Muscle layer of duodenum (tissue), 2 donors: ENCODE data around the gene B4GAT1.

Source experiments
- H3K27ac ChIP-seq: one replicate; pipeline ENCODE4 v1.7.0; 2013; ENCODE audit warnings: mild to moderate bottlenecking, low read length
- H3K27me3 ChIP-seq: one replicate; pipeline ENCODE4 v1.7.0; 2013; ENCODE audit warnings: low read depth, mild to moderate bottlenecking, control low read depth, low read length
- H3K36me3 ChIP-seq, 2 donors: one replicate each; pipeline ENCODE4 v1.7.0; 2013; ENCODE audit warnings: low read length in 2 of 2, control low read depth in 1 of 2, mild to moderate bottlenecking in 1 of 2; ENCODE audit not compliant: insufficient read depth in 2 of 2, control insufficient read depth in 1 of 2
- H3K4me1 ChIP-seq, 2 donors: one replicate each; pipeline ENCODE4 v1.7.0; 2013; ENCODE audit warnings: low read length in 2 of 2, mild to moderate bottlenecking in 2 of 2, control low read depth in 1 of 2, moderate library complexity in 1 of 2; ENCODE audit not compliant: insufficient read depth in 2 of 2, control insufficient read depth in 1 of 2
- H3K4me3 ChIP-seq, 2 donors: one replicate each; pipeline ENCODE4 v1.7.0; 2013; ENCODE audit warnings: low read length in 2 of 2, low read depth in 1 of 2, mild to moderate bottlenecking in 1 of 2
- H3K9me3 ChIP-seq, 2 donors: one replicate each; pipeline ENCODE4 v1.7.0; 2013; ENCODE audit warnings: low read length in 2 of 2, control low read depth in 1 of 2, mild to moderate bottlenecking in 1 of 2; ENCODE audit not compliant: control insufficient read depth in 1 of 2
- donor health status: healthy.

The B4GAT1 gene

DNA sequence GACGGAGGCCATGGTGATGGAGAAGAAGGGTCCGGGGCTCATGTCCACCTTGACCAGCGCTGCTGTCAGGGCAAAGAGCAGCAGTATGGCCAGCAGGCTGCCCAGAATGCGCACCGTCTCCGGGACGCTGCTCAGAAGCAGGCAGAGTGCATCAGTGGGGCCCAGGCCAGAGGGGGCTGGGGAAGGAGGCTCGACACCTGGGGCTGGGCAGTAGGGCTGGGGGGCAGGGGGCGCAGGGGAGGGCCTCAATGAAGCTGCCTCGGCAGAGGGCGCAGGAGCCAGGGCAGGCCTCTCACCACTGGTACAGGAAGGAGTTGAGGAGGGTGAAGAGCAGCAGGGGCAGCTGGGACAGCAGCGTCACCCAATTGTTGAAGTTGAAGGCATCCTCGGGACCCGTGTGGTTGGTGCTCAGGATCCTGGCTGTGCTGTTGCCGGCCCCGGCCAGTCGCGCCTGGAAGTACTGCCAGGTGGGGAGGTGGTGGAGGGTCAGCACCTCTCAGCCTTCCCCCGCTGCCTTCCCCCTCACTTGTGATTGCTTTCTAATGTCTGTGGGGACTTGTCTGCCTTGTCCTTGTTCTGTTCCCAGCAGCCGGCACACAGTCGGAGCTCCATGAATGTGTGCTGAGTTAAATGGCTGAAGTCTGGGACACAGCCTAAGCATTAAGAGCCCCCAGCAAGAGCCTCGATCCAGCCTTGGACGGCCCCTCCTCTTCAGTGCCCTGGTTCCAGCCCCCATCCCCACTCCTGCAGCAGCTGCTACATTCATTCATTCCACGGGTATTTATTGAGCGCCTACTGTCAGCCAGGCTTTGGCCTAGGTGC lies 21.9 kb upstream of the B4GAT1 start:
- Histone ChIP-seq H3K27ac (no peak overlapping the region), H3K27me3 (no peaks in the 10 kb centered on the region), H3K4me3 (no peak overlapping the region), H3K36me3 (no peaks in the 10 kb centered on the region), H3K4me1 (peaks cover 0 to 18% of the 10 kb centered on the region in 2 donors), H3K9me3 (no peaks in the 10 kb centered on the region)

DNA sequence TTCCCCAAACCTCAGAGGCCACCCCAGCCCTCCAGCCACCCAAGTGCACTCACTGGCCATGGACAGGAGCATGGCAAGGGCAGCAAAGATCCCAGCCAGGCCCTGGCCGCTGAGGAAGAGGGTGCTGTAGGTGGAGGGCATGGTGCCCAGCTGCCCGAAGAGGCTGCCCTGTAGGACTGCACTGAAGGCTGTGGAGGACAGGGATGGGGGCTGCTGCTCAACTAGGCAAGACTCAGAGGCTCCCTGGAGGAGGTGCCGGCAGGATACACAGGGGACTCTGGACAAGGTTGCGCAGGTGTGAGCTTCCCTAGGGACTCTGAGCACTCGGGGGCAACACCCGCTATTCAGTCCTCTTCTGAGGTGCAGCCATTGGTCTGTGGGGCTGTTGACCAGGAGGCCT lies 21.1 kb upstream of the B4GAT1 start:
- no peaks in the 10 kb centered on the region for H3K36me3 ChIP-seq
- no peak overlapping the region for H3K4me3 ChIP-seq
- H3K4me1 ChIP-seq: peaks cover 0 to 18% of the 10 kb centered on the region in 2 donors
- no peaks in the 10 kb centered on the region for H3K27me3 ChIP-seq
- H3K27ac ChIP-seq: no peak overlapping the region
- no peaks in the 10 kb centered on the region for H3K9me3 ChIP-seq

DNA sequence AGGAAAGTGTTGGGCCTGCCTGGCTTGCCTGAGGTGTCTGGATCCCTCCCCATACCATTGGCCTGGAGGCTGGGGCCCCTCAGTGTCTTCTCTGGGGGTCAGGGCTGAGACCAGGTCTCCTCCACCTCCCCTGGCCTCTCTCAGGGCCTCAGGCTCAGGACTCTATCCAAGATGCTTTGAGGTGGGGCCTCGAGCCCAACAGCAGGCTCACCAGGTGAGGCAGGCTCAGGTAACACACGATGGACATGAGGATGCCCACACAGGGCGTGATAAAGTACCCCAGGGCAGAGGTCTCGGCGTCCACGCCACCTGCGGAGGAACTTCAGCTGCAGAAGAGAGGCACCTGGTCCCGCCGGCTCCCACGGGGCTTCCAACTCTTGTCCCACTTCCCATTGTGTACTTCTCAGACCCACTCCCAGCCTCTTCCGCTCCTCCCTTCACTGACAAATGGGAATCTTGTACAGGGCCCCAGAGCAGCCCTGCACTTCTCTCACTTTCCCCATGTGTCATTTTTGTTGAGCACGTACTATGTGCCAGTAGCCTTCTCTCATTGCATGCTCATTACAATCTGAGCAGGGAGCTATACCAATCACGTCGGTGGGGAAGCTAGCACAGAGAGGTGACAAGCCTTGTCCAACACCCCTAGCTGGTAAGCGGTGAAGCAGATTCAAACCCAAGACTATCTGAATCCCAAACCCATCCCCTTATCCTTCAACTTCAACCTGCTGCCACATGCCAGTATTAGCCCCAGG lies 20.3 kb upstream of the B4GAT1 start:
- Histone ChIP-seq H3K27me3 (no peaks in the 10 kb centered on the region), H3K9me3 (no peaks in the 10 kb centered on the region), H3K4me1 (peaks cover 0 to 18% of the 10 kb centered on the region in 2 donors), H3K4me3 (no peak overlapping the region), H3K36me3 (no peaks in the 10 kb centered on the region), H3K27ac (no peak overlapping the region)

DNA sequence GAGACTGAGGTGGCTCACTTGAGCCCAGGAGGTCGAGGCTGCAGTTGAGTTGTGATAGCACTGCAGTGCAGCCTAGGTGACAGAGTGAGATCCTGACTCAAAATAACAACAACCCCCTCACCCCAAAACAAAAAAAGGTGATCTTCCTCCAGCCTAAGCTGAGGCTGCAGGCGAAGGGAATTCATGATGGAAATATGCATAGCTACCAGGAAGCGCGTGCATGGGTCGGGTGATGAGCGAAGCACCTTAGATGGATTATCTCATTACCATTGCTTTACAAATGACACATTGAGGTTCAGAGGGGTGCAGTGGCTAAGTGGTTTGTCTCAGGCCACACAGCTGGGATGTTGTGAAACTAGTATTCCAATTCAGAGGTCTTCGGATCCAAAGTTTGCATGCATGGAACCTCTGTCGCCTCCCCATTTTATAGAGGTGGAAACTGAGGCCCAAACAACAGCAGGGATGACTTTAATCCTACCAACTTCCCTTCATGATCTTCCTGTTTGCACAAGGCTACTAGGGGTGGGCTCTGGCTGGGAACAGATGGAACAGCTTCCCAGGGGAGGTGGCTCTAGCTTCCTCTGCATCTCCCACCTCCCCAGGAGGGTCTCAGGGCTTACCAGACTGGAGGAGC lies 19.5 kb upstream of the B4GAT1 start:
- H3K27ac ChIP-seq: no peak overlapping the region
- H3K9me3 ChIP-seq: no peaks in the 10 kb centered on the region
- no peaks in the 10 kb centered on the region for H3K27me3 ChIP-seq
- H3K36me3 ChIP-seq: no peaks in the 10 kb centered on the region
- no peak overlapping the region for H3K4me3 ChIP-seq
- peaks cover 0 to 11% of the 10 kb centered on the region in 2 donors for H3K4me1 ChIP-seq

DNA sequence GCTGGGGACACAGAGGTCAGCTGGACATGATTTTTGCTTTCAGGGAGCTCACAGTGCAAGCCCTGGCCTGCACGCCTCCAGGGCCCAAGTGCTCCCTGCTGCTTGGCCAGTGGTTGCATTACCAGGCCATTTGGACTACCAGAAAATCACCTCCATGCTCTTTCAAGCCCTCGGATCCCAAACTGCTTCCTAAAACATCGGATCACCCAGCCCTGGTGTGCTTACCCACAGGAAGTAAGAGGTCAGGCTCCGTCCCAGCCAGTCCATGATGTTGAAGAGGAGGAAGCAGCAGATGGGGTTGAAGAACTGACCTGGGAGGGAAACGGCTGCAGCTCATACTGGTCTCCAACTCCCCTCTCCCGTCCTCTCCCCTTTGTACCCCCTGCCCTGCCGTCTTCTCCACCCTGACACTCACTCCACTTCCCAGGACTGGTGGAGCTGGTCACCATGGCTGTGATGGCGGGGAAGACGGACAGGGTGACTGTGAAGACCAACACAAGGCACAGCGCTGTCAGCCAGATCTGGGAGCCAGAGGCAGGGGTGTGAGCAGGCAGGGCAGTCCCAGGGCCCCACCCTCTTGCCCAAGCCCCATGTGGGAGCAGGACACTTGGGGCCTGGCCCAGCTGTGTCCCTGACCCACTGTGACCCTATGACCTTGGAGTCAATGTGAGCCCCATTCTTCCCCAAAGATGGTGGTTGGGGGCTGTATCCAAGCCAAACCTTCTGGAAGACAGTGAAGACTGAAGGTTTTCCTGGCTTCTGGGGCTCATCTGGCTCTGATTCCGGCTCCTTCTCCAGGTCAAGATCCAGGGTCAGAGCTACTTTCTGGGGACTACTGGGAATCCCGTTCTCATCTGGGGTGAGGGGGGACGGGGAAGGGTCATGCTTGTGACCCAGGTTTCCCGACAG lies 18.5 kb upstream of the B4GAT1 start:
- no peak overlapping the region for H3K27ac ChIP-seq
- no peaks in the 10 kb centered on the region for H3K9me3 ChIP-seq
- H3K4me3 ChIP-seq: no peak overlapping the region
- H3K4me1 ChIP-seq: peaks cover 0 to under 1% of the 10 kb centered on the region in 2 donors
- no peaks in the 10 kb centered on the region for H3K27me3 ChIP-seq
- H3K36me3 ChIP-seq: no peaks in the 10 kb centered on the region

DNA sequence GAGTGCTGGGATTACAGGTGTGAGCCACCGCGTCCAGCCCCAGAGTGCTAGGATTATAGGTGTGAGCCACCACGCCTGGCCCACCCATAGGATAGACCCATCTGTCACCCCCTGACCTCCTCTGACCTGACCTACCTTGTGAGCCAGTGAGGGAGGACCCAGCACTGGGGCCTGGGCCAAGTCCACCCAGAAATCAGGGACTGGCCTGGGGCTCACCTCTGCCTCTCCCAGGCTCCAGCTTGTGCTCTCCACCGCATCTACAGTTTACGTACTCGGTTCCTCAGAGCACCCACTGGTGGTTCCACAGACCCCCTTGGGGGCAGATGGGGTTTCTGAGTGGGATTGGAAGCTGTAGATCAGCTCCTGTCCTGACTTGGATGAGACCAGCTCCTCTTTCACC lies 17.7 kb upstream of the B4GAT1 start:
- H3K27ac ChIP-seq: no peak overlapping the region
- H3K9me3 ChIP-seq: no peaks in the 10 kb centered on the region
- H3K4me3 ChIP-seq: no peak overlapping the region
- no peaks in the 10 kb centered on the region for H3K36me3 ChIP-seq
- H3K4me1 ChIP-seq: no peaks in the 10 kb centered on the region
- no peaks in the 10 kb centered on the region for H3K27me3 ChIP-seq

DNA sequence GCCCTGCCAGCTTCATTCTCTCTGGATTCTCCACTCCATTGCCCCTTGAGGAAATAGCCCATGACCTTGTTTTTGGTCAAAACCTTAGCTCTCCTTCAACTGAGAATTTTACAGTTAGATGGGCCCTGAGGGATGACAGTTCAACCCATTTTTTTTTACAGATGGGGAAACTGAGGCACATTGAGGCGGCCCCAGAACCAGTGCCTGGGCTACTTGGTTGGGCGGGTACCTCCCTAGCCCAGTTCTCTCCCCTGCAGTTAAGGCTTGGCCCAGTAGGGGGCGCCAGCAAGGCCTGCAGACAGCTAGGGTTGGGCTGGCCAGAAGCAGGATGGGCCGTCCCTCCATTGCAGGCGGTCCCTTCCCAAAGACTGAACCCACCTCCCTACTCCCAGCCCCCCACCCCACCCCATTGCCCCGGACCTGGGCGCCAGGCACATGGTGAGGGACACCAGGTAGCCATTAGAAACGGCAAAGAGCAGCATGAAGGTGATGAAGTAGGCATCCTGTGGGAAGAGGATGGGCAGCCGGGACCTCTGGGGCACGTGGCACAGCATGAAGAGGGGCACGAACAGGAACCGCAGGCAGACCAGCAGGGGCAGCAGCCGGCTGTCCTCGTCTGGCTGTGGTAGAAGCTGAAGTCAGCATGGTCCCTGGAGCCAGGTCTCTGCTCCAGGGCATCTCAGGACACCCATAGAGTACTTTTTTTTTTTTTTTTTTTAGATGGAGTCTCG lies 16.5 kb upstream of the B4GAT1 start:
- no peaks in the 10 kb centered on the region for H3K4me1 ChIP-seq
- no peak overlapping the region for H3K4me3 ChIP-seq
- H3K27ac ChIP-seq: no peak overlapping the region
- no peaks in the 10 kb centered on the region for H3K9me3 ChIP-seq
- no peaks in the 10 kb centered on the region for H3K36me3 ChIP-seq
- no peaks in the 10 kb centered on the region for H3K27me3 ChIP-seq

DNA sequence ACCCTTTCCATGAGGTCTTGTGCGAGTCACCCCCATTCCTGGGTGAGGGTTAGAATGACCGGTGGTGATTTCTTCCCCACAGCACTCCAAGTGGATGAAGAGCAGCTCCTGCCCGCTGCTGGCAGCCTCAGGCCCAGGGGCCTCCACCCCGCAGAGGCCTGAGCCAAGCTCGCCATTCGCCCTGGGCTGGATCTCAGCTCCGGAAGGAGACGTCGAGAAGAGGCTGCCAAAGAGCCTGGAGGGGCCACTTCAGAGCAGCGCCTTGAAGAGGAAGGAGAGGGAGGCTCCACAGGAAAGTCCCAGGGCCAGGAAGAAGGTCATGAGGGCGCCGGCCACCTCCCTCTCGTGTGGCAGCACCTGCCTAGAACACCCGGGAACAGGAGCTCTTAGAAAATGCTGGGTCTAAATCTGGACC lies 15.8 kb upstream of the B4GAT1 start:
- Histone ChIP-seq H3K27ac (no peak overlapping the region), H3K27me3 (no peaks in the 10 kb centered on the region), H3K9me3 (no peaks in the 10 kb centered on the region), H3K36me3 (no peaks in the 10 kb centered on the region), H3K4me3 (no peak overlapping the region), H3K4me1 (no peaks in the 10 kb centered on the region)

DNA sequence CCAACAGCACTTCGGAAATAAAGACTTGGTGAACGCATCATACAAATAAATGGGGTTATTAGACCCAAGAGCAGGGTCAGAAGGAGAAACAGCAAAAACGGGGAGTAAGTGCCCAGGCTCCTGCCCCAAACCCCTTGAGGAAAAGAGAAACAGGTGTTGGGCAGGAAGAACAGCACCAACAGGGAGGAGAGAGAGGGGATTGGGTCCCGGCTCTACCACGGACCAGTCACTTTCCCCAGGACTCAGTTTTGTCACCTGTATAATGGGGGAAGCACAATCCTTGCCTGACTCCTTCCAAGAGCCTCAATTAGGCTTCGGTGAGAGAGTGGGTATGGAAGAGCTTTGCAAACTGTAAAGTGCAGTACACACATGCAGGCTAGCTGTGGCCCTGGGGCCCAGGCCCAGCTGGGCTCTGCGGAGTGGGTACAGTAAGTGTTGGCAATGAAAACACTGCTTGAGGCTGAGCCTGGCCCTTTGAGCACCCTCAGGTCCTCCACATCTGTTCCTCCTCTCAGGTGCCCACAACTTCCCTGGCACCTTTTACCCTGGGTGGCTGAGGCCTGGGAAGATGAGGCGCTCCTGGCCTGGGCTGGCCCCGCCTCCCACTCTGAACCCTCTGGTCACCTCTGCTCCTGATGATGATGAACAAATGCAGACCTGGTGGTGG lies 15.2 kb upstream of the B4GAT1 start:
- H3K27ac ChIP-seq: no peak overlapping the region

DNA sequence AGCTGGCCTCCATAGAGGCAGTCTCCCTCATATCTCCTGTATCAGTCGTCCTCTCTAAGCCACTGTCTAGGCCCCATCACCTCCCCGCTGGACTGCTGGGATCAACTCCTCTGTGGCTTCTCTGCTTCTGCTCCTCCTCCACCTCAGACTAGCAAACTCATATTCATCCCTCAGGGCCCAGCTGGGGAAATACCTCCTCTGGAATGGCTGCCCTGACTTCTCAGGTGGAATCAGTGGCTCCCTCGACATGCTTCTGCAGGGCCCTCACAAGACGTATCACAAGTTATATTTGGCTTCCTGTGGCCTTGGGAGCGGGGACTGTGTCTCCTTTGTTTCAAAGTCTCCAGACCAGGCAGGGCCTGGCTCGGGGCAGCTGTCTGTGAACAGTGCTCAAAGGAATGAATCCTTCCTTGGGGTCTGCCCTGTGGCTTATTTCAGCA lies 14.1 kb upstream of the B4GAT1 start:
- H3K4me1 ChIP-seq: no peaks in the 10 kb centered on the region
- H3K27me3 ChIP-seq: no peaks in the 10 kb centered on the region
- H3K27ac ChIP-seq: no peak overlapping the region
- H3K36me3 ChIP-seq: no peaks in the 10 kb centered on the region
- no peaks in the 10 kb centered on the region for H3K9me3 ChIP-seq
- no peak overlapping the region for H3K4me3 ChIP-seq

More for the DNA sequence above, 15.2 kb upstream of the B4GAT1 start:
- H3K4me3 ChIP-seq: no peak overlapping the region
- H3K27me3 ChIP-seq: no peaks in the 10 kb centered on the region
- no peaks in the 10 kb centered on the region for H3K36me3 ChIP-seq
- no peaks in the 10 kb centered on the region for H3K9me3 ChIP-seq
- no peaks in the 10 kb centered on the region for H3K4me1 ChIP-seq
